Measurements from ENCODE around the gene HDGF.

The HDGF gene

DNA sequence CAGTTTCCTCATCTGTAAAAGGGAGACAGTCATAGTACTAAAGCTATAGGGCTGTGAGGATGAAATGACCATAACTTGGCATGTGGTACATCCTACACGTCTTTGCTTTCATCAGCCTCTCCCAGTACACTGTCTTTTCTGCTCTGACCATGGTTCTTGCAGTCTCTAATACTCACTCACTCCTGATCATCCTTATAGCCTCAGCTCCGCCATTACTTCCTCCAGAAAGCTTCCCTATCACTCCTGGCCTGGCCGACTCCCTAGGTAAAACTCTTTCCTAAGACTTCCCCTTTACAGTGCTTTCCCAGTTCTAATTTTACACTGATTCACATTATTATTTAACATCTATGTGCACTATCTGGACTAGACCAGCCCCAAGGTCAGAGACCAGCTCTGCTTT is 5.6 kb downstream of the HDGF start:
- no peak for DNase-seq

DNA sequence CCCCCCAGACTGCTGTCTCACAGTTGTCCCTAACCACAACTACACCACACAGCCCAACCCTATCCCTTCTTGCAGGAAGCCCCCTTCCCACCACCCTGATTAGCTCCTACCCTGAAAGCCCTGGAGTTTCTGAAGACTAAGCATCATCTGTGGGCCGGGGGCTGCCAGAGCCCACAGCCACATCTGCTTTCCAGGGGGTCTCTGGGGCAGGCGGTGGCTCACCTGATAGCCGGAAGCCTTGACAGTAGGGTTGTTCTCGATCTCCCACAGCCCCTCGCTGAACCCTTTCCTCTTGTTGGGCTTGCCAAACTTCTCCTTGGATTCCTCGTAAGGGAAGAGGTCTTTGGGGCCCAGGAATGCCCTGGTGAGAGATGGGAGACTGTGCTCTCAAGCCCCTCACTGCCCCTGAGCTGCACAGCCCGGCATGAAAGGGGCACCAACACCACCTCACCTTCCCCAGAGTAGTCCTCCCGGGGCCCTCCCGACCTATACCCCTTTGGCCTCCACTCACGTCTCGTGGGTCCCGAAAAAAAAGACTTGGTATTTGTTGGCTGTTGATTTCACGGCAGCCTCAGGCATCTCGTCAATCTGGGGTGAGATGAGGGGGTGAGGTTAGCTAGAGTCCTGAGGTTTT is 6.6 kb downstream of the HDGF start:
- DNase-seq: no peak

DNA sequence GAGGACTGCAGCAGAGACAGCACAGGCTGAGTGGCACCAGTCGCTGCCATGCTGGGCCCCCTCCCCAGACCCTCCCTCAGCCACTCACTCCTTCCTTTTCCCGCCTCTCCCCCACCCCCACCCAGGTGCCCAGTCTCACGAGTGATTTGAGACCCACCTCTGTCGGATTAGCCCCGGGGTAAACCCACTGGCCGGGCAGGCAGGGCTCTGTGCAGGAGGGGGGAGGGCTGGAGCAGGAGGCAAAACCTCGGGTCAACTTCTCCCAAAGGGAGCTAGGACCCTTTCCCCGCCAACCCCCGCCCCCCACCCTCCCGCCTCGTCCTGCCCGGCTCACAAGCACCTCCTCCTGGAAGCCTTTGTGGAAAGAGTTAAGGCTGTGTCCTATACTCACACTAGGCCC is 7.1 kb downstream of the HDGF start:
- no peak for DNase-seq

DNA sequence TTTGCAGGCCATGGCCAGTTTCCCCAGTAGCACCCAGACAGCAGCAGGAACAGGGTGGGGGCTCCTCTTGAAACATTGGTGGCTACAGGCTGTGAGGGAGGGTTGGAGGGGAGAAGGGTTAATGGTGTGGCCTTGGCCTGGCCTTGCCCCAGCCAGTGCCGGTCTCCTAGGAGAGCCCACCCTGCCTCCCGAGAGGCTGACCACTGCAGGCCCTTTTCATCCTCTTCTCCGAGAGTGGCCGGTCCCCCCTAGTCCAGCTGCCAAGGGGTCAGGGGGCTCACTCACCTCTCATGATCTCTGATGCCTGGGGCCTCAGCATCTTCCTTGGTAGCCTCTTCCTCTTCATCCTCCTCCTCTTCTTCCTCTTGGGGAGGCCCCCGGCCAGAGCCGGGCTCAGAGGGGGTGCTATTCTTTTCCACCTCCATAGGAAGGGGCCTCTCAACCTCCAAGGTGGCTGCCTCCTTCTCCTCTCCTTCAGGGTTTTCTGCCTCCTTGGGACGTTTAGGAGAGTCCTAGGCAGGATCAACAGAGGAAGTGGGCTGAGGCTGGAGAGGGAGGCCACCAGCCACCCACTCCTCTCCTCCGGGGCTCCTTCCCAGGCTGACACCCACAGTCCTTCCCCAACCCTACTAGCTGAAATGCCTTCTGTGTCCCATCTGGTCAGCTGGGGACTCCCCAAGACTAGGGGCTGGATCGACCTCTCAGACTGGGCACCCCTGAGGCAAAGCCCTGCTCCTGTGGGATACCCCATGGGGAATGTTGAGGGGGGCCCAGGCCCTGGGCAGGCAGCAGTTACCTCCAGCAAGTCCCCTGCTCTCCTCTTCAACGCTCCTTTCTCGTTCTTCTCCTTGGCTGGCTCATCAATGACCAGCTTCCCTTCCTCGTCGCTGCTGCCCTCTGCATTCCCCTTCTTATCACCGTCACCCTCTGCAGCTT is 7.8 kb downstream of the HDGF start:
- no peak for DNase-seq

DNA sequence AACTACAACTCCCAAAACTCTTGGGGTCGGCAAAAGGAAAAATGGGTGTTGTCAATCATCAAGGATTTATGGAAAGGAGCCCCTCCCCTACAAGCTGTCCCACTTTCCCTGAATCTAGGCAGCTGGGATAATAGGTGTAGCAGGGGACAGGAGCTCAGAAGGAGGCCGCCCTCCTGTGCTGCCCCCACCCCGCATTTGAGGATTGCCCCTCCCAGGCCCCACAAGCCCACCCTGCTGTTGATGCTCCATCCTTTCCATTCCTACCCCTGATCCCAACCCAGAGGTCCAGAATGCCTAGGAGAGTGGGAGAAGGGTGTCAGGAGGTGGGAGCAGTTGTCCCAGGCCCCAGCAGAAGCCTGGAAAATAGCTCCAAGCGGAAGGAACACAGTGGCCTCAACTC is 8.7 kb downstream of the HDGF start:
- no peak for DNase-seq

DNA sequence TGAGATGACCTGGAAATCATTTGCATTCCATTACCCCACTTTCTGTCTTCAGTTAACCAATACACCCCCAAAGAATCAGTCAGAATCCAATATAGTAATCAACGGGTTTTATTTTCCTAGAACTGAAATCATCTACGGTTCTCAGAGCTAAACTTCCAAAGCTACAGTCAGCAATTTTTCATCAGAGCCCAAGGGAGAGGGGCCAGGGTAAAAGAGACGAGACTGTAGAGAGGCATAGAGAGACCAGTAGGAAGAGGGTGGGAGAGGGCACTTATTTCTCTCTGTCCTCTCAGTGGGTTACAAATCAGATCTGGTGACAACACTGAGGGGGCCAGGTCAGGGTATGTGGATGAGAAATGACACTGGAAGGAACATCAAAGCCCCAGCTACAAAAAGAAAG is 9.5 kb downstream of the HDGF start:
- DNase-seq: no peak

DNA sequence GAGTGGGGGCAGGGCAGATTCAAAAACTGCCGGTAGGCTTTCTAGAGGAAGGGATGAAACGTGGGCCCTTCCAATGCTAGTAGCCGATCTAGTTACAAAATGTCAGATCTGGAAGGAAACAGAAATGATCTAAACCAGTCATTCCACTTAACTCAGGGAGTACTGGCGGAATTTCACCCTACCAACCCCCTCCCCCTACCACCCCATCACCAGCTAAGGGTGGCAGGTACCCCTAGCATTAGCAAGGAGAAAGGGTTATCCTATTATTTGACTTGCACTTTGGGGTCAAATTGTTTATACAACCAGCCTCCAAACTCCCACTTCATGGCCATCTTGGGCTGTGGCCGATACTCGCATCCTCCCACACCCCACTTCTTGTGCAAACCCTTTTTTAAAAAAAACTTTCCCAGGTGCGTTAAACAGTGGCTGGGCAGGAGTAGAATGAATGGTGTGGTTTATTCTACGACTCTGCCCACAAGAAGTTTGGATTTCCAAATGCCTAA is 9.9 kb downstream of the HDGF start:
- DNase-seq: no peak

DNA sequence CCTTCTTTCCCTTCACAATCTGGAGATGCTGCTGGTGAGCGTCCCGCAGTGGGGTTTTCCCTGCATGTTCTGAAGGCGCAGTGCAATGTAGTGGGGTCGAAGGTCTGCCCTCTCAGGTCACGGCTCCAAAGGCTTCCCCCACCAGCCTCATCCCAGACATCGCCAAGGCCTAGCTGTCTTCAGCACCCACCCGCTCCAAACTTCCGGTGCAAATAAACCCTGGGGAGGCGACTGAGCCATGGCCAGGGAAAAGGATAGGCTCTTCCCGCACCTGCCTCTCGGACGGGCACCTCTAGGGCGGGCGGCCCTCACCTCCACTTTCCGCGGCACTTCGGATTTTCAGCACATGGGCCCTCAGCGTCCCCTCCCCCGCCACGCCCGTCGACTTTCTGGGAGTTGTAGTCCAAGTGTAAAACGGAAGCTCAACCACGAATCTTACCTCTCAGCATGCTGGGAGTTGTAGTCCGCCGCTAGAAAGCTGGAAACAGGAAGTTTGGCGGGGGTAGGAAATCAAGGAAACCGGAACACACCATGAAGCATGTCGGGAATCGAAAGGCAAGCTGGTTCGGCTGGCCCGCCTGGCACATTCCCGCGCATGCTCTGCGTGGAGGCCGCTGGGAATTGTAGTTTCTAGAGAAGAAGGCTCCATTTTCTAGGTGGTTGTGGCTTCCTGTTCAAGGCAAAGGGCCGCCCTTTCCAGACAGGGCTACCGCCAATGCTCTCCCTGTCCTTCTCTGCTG is 10.6 kb downstream of the HDGF start, which contains the start of gene MRPL24:
Gene MRPL24, minus strand, starts transcription at position 348 of the 740 bp plus-strand sequence. CDS start 2,384 bp downstream, outside the sequence.
- DNase-seq: peak; percentile 99

DNA sequence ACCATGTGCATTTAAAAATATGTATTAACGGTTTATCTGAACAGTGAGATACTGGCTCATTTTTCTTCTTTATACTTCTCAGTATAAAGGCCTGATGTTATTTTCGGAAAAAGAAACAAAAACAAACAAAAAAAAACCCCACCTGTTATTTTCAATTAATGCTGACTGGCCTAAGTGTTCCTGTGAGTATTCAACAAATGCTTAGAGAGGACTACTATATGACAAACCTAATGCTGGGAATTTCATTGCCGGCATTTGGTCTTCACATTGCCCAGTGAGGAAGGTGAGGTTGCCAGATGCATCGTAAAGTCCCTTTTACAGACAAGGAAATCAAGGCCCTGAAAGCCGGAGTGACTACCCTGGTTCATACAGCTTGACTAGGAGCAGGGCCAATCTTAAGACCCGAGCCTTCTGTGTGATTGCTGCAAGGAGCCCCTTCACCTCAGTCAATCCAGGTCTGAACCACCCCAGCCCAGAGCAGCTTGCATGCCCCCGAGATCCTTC is 11.2 kb downstream of the HDGF start:
- DNase-seq: peak; percentile 41

DNA sequence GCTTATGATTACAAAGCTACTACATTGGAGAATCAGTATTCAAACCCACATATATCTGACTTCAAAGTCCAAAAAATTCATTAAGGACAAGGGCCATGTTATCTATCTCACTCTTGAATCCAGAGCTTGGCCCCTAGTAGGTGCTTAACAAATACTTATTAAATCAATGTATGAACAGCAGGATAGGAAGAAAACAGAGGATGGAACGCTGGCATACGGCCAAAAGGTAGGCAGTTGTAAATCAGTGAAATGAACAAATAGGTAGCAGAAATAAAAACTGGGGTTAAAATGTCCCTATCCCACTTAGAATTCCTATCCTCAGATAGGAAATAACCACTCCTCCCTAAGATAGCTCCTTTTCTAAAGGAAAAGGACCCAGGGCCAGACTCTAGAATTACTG is 12.6 kb downstream of the HDGF start:
- no peak for DNase-seq

DNA sequence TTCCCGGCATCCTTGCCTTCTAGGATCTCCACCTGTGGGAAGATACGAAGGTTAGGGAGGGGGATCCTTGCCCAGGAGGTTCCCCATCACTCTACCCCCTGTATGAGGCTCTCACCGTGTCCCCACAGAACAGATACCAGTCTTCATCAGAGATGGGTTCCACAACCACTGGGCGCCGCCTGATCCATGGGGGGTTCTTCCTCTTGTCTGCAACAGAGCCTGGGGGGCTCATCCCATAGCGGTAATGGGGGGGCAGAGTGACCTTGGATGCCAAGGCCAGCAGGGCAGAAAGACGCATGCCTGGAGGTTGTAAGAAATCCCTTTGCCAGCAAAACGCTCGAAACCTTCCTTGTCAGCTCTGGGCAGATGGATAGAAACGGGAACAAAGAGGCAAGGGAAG is 13.1 kb downstream of the HDGF start:
- no peak for DNase-seq

DNA sequence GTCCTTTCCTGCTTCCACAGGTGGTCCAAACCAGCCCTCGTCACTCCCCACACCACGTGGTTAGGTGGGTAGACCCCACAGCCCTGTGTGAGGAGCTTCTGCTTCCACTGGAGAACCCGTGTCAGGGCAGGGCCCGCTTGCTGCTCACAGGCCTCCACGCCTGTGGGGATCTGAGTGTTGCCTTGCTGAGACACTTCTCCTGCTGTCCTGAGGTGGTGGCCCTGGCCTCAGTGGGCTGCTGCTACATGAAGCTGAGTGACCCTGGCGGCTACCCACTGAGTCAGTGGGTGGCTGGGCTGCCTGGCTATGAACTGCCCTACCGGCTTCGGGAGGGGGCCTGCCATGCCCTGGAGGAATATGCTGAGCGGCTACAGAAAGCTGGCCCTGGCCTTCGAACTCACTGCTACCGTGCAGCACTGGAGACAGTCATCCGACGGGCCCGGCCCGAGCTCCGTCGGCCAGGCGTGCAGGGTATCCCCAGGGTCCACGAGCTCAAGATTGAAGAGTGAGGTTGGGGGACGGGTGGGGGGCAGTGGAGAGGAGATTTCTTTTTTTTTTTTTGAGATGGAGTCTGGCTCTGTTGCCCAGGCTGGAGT is 17.4 kb downstream of the HDGF start:
- no peak for DNase-seq

DNA sequence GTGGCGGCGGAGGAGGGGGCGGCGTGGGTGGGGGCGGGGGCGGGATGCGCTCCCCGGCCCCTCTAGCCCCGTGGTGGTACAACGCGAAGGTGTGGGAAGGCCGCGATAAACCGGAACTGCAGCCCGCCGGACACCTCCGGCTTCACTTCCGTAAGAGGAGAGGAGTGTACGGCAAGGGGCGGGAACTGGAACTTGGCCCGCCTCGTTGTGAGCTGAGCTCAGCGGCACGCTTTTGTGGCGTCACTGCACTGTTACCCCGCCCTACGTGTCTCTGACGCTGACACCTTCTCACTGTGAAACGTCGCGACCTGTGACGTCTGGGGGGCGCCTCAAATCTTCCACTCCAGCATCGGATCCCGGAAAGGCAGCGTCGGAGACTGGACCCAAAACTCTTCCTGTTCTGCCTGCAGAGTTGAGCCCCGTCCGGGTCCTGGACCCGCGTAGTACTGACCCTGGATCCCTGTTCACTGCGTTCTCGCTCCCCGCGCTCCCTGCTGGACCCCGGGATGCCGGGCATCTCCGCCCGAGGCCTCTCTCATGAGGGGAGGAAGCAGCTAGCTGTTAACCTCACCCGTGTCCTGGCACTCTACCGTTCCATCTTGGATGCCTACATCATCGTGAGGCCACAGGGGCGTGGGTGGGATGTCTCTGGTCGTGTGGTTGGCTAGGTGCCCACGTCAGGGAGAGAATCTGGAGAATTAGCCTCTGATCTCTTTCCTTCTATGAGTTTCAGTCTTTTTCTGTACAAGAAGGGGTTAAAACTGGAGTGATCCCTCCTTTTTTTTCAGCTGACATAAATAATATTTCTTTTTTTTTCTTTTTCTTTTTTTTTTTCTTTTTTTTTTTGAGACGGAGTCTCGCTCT is 22.6 kb downstream of the HDGF start, which contains the start of gene ISG20L2:
Gene ISG20L2, minus strand, starts transcription at position 168 of the 864 bp plus-strand sequence. CDS start 1,114 bp downstream, outside the sequence.
- DNase-seq: peak; percentile 95

DNA sequence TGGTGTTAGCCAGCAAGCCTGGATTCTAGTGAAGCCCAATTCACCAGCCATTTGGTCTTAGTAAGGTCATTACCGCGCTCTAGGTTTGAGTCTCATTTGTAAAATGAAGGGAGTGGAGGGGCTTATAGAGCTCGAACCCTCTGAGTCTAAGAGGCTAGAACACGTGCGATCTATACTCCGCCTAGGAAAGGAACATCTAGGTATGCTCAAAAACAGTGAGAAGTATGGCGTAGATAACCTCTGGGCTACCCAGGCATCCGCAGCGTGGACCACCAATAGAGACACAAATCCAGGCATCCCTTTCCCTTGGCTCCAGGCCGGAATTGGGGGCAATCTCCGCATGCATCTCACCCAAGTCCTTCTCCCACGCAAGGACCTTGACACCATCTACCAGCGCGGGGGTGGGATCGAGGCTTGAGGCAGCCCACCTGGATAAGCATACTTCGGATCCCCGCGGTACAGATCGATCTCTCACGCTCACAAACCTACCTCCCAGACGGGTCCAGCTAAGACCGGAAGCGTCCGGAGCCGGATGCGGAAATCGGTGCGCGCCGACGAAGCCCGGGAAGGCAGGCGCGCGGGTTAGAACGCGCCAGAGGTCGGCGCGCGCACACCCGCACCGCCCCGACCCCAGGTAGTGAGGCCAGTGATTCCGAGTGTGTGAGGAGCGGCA is 23.4 kb downstream of the HDGF start, which contains the start of gene METTL25B:
Gene METTL25B, plus strand, starts transcription at position 544 of the 673 bp plus-strand sequence. CDS start 636 bp downstream, outside the sequence.
- DNase-seq: peak; percentile 82

DNA sequence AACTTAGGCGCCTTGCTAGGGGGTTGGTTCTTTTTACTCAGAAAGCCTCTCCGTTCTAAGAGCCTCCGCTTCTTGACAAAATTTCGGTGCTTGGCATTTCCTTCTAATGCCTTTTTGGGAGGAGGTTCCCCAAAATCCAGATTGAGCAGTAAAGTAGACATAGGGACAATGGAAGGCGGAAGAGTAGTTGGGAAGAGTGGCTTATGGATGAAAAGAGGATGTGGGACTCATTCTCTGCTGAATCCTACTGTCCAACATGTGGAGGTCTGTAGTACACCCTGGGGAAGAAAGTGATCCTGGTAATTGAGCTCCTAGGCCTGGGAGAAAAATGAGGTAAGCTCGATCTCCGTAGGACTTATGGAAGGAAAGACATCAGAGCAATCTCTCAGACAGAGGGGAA is 24.0 kb downstream of the HDGF start:
- no peak for DNase-seq

DNA sequence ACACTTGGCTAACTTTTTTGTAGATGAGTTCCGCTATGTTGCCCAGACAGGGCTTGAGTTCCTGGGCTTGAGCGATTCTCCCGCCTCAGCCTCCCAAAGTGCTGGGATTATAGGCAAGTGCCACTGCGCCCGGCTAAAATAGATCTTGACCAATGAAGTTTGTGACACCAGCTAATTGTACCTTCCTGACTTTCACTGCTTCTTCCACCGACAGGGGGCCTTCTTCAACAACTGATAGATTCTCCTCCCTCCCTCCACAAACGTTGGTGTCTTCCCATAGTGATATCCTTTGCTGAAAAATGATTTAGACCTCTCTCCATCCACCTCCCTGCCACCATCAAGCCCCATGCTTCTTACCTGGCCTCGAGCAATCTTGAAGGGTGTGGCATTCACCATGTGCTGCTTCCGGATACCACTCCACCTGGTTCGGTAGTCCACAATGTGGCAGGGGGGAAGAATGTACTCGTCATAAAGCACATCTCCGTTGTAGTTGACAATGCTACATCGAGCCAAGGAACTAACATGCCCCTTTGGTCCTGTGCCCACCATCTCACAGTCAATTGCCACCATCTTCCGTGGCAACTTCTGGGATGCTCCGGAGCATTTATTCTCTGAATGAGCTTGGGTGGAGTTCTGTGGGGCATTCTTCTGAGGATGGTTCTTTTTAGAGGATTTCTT is 24.8 kb downstream of the HDGF start:
- peak; percentile 79 for DNase-seq

DNA sequence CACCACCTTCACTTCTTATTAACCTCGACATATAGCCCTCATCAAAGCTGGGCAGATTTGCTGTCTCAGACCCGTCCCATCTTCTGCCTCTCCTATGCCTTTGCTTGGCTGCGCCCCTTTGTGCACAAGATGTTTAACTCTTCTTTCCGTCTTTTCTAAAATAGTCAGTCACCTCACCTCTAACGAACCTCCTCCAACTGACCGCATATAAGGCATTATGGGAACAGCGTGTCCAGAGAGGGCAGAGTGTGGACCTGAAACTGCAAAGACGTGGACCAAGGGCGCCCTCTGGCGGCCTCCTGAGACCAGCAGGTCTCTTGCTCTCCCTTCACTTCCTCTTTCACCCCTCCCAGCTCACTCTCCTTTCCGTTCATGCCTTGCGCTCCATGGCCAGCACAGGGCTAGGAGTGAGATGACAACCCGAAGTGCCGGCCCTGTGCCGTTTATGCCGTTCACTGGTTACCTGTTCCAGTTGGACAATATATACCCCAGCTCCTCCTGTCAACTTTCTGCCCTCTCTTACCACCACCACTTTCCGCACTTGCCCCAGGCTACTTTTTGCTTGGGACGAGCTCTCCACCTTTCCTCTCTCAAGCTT is 25.7 kb downstream of the HDGF start:
- DNase-seq: peak; percentile 94

DNA sequence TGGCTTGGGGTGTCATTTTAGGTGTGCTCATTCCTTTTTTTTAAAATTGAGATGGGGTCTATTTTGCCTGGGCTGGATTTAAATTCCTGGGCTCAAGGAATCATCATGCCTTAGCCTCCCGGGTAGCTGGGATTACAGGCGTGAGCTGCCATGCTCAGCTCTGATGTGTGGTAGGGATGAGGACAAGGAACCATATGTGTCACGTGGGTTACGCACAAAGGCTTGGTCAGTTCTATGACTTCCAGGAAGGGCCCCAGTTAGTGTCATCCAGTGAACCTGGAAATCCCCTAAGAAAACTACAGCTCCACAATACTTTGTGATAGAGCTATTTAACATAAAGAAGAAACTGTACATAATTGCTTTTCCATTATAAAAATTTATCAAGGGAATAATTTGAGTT is 29.9 kb downstream of the HDGF start:
- DNase-seq: no peak

DNA sequence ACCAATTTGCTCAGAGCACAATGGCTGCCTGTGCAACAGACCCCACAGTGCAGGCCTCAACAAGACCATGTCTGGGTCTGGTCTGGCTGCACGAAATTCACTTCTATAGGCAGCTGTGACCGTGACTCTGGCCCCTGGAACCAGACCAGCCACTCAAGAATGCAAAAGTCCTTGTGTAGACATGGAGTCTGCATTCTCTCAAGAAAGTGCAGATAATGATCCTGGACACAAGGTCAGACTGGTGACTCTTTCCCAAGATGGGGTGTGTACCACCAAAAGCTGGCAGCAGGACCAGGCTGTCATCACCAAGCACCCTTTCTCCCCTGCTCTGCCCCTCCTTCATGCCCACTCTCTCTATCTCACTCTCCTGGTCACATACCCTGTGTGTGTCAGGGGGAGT is 30.3 kb downstream of the HDGF start:
- DNase-seq: no peak

DNA sequence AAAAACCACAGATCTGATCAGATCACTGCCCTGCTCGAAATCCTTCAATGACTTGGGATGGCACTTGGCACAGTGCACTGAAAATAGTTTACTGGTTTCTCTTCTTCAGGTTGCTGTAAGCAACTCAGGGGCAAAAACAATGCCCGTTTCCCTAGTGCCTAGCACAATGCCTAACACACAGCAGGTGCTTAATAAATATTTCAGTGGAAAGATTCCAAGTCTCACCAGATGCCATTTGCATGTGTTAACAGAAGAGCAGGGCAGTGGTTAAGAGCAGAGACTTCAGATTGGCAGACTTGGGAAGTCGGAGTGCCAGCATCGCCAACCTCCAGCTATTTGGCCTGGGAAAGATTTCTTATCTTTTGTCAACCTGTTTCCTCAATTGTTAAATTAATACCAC is 34.1 kb downstream of the HDGF start:
- DNase-seq: no peak

Measured in NCI-H510A treated with DMSO at 0.1 percent for 48 hours (cell line).